NOMO-1 treated with DMSO at 0.1 percent for 48 hours (cell line): Measurements from ENCODE around the gene CARD8.
A peak's percentile ranks its signal among the peaks of the same experiment; 100 is the strongest.

ENCODE experiments used
- DNase-seq: peaks from one replicate; lab custom pipeline; 2025; ENCODE audit not compliant: unreplicated experiment; lab: John Stamatoyannopoulos, UW

CARD8 gene

DNA sequence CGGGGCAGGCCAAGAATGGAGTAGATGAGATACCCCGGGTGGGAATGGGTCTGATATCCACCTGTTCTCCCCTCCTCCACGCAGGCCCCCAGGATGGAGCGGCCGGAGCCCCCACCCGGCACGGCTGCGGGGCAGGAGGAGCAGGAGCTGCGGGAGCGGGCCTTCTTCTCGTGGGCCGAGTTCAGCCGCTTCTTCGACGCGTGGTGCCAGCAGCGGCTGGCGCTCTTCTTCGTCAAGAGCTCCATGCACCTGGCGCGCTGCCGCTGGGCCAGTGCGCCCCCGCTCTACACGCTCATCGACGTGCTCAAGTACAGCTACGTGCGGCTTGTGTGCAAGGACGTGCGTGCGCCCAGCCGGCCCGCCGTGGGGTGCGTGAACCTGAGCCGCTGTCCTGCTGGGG, 84.0 kb downstream of the CARD8 start:
- DNase-seq, result no peak

DNA sequence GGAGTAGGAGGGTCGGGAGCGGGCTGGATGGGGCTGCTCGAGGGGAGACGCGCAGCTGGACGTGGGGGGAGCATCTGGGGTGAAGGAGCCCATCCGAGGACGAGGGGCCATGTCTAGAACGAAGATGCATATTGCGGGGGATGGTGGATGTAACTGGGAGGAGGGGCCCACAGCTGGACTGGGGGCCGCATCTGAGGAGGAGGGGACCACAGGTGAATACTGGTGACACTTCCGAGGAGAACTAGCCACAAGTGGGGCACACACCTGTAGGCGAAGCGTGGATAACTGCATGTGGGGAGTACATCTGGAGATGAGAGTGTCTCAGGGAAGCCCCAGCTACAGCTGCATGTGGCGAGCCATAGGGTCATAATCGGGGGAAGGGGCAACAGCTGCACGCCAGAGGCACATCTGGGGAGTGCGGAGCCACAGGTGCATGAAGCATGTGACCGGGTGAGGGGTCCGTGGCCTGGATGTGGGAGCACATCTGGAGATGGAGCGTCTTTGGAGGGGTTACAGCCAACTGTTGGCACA, 84.8 kb downstream of the CARD8 start:
- DNase-seq, result no peak

DNA sequence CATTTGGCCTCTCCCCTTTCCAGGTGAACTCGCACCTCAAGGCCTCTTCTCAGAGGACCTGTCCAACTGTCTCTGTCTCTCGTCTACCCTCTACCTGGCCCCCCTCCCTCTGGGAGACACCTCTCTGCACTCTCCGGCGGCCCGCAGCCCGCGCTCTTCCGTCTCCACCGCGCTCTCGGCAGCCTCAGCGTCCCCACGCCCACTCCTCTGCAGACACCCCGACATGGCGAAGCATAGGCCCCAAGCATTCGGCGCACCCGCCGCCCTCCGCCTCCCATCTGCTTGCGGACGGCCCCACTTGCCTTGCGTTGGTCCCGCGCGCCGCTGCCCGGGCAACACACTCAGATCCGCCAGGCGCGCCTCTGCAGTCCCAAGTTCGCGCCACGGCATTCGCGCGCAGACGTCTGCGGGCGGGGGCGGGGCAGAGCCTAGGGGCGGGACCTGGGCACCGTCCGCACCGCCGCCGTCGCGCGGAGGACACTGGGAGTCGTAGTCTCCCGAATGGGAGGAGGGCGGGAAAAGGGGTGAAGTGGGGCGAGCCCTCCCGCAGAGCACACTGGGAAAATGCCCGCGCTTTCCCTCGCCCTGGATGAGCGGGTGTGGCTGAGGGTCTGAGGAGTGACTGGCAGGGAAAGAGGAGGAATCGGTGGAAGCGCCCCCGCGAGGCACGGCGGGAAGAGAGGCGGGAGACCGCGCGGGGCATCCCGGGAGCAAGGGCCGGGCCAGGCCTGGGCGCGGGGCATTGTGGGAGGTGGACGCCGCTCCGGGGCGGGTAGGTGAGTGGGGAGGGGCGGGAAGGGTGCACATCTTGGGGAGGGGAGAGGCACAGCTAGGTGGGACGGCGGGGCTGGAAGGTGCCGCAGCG, 85.5 kb downstream of the CARD8 start, which contains the start of the genes LIG1 and ZSWIM9:
TSS of gene LIG1 (minus strand) at position 406 of the 865 bp plus-strand sequence. CDS start 4,778 bp downstream, outside the sequence.
TSS of gene ZSWIM9 (plus strand) at position 742 of the 865 bp plus-strand sequence. CDS start 1,123 bp downstream, outside the sequence.
- peak; percentile 96 for DNase-seq

DNA sequence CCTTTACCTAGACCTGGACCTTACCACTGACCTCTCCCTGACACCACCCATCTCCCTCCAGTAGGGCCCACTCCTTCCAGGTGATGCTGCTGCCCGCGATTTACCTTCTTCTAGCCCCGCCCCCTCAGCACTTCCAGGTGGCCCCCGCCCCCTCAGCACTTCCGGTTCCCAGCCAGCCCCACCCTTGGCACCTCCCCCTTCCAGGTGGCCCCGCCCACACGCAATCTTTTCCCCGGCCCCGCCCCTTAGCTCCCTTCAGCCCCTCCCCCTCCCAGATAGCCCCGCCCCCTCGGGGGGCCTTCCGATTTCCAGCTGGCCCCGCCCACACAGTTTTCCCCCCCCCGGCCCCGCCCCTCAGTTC, 86.2 kb downstream of the CARD8 start:
- DNase-seq, result peak; percentile 54

DNA sequence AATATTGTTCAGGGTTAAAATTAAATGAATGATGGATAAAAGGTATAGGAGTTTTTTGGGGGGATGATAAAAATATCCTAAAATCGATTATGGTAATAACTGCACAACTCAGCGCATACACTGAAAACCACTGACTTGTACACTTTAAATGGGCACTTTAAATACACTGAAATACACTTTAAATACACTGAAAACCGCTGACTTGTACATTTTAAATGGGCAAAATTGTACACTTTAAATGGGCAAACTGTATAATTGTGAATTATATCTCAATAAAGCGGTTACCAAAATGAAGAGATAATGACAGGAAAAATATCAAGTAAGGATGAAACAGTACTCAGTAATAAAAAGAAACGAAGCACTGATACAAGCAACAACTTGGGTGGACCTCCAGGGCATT, 87.0 kb downstream of the CARD8 start:
- DNase-seq, result no peak

DNA sequence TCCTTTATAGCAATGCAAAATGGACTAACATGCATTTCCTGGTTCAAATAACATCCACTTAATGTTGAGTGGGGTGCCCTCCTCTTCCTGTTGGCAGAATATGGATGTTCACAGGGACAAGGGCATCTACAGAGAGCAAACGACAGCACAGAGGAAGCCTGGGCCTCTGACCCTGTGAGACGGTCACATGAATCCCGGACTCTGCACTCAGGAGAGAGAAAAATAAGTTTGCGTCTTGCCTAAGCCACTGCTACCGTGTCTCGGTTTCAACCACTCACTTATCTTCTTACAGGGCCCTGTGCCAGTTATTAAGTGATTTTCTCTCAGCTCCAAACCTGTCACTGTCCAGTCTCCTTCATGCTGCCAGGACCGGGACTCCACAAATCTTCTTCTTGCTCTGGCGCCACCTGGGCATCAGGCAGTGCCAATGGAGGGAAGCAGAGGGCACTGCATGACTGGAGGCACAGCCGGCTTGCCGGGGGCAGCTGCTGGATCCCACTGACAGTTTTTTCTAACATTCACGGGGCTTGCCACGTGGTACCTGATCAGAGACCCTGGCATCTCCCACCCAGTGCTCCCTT, 97.4 kb downstream of the CARD8 start:
- DNase-seq, result no peak
